KMS-11 (cell line): ENCODE results near the gene SPRN.

Experiments
- H2AFZ ChIP-seq: fragments of 200-600 bp; sonication (generic); 2 replicates; pipeline ENCODE4 v1.6.1; 2016; ENCODE audit warnings: antibody characterized with exemption, mixed run types, low read depth
- H3K27ac ChIP-seq: fragments of 200-600 bp; sonication (generic); 2 replicates; pipeline ENCODE4 v1.6.1; 2016; ENCODE audit warnings: mild to moderate bottlenecking, mixed run types
- H3K27me3 ChIP-seq: fragments of 200-600 bp; sonication (generic); 2 replicates; pipeline ENCODE4 v1.6.1; 2017; ENCODE audit warnings: mild to moderate bottlenecking, low read depth, mixed run types, moderate library complexity; ENCODE audit not compliant: insufficient read depth
- H3K36me3 ChIP-seq: fragments of 200-600 bp; sonication (generic); 2 replicates; pipeline ENCODE4 v1.6.1; 2017; ENCODE audit warnings: mild to moderate bottlenecking, mixed run types; ENCODE audit not compliant: insufficient read depth
- H3K4me1 ChIP-seq: fragments of 200-600 bp; sonication (generic); 2 replicates; pipeline ENCODE4 v1.6.1; 2016; ENCODE audit warnings: mild to moderate bottlenecking, low read depth, mixed run types; ENCODE audit not compliant: poor library complexity, severe bottlenecking
- H3K4me2 ChIP-seq: fragments of 200-600 bp; sonication (generic); 2 replicates; pipeline ENCODE4 v1.7.0; 2016; ENCODE audit warnings: mild to moderate bottlenecking, mixed run types
- H3K4me3 ChIP-seq: fragments of 200-600 bp; sonication (generic); IDR thresholded peaks from 2 replicates; pipeline ENCODE4 v1.6.1; 2017; ENCODE audit warnings: low read depth, low read length, mixed read lengths; ENCODE audit not compliant: insufficient read depth
- H3K79me2 ChIP-seq: fragments of 200-600 bp; sonication (generic); 2 replicates; pipeline ENCODE4 v1.6.1; 2016; ENCODE audit warnings: low read depth, mixed run types; ENCODE audit not compliant: insufficient read depth
- H3K9ac ChIP-seq: fragments of 200-600 bp; sonication (generic); 2 replicates; pipeline ENCODE4 v1.6.1; 2016; ENCODE audit warnings: mild to moderate bottlenecking, mixed run types
- H4K20me1 ChIP-seq: fragments of 200-600 bp; sonication (generic); 2 replicates; pipeline ENCODE4 v1.6.1; 2016; ENCODE audit warnings: mild to moderate bottlenecking, mixed run types; ENCODE audit not compliant: insufficient read depth
- CTCF ChIP-seq: fragments of 200-600 bp; sonication (generic); conservative IDR thresholded peaks from 2 replicates; pipeline ENCODE4 v1.6.1; 2017; ENCODE audit warnings: low read depth, mild to moderate bottlenecking, antibody characterized with exemption, low read length, moderate library complexity, mixed read lengths

The SPRN gene

GRCh38 chr10:133464582-133465031 is 40.2 kb upstream of the SPRN start:
- H3K79me2 ChIP-seq, result no peaks in the 10 kb centered on the region
- no peak overlapping the region for H3K4me2 ChIP-seq
- no peaks in the 10 kb centered on the region for H3K36me3 ChIP-seq
- no peaks in the 10 kb centered on the region for H3K4me1 ChIP-seq
- H3K4me3 ChIP-seq, result no peak overlapping the region
- H3K27me3 ChIP-seq, result no peaks in the 10 kb centered on the region
- no peak overlapping the region for H3K27ac ChIP-seq
- no peak for TF ChIP-seq CTCF
- no peak overlapping the region for H3K9ac ChIP-seq
- H2AFZ ChIP-seq, result no peak overlapping the region
- H4K20me1 ChIP-seq, result no peaks in the 10 kb centered on the region

GRCh38 chr10:133462512-133463305 is 38.3 kb upstream of the SPRN start:
- no peak overlapping the region for H3K4me3 ChIP-seq
- no peak overlapping the region for H3K9ac ChIP-seq
- no peaks in the 10 kb centered on the region for H3K36me3 ChIP-seq
- no peak overlapping the region for H3K4me2 ChIP-seq
- no peak overlapping the region for H3K27ac ChIP-seq
- TF ChIP-seq CTCF, result no peak
- H4K20me1 ChIP-seq, result no peaks in the 10 kb centered on the region
- H2AFZ ChIP-seq, result no peak overlapping the region
- H3K79me2 ChIP-seq, result no peaks in the 10 kb centered on the region
- H3K4me1 ChIP-seq, result no peaks in the 10 kb centered on the region
- no peaks in the 10 kb centered on the region for H3K27me3 ChIP-seq

- H3K4me2 ChIP-seq, result no peak overlapping the region
- no peaks in the 10 kb centered on the region for H3K36me3 ChIP-seq
- H4K20me1 ChIP-seq, result no peaks in the 10 kb centered on the region
- H3K4me1 ChIP-seq, result no peaks in the 10 kb centered on the region
- no peak overlapping the region for H3K4me3 ChIP-seq
- no peaks in the 10 kb centered on the region for H3K79me2 ChIP-seq
- H3K27me3 ChIP-seq, result no peaks in the 10 kb centered on the region
- TF ChIP-seq CTCF, result no peak
- H3K9ac ChIP-seq, result no peak overlapping the region
- H2AFZ ChIP-seq, result no peak overlapping the region
- H3K27ac ChIP-seq, result no peak overlapping the region
Measured at GRCh38 chr10:133461841-133462240, 37.4 kb upstream of the SPRN start.

GRCh38 chr10:133461027-133461426 is 36.6 kb upstream of the SPRN start:
- Histone ChIP-seq H3K4me2 (no peak overlapping the region), H3K27ac (no peak overlapping the region), H3K79me2 (no peaks in the 10 kb centered on the region), H4K20me1 (no peaks in the 10 kb centered on the region), H3K4me1 (no peaks in the 10 kb centered on the region), H3K27me3 (no peaks in the 10 kb centered on the region), H2AFZ (no peak overlapping the region), H3K9ac (no peak overlapping the region), H3K36me3 (no peaks in the 10 kb centered on the region), H3K4me3 (no peak overlapping the region)
- TF ChIP-seq CTCF, result no peak
